Globus pallidus (tissue), 1 donor: Measurements from ENCODE around the gene MYOZ3.

Source experiments
- DNase-seq: peaks from one replicate; pipeline ENCODE4 v3.0.0-alpha.2; 2015; ENCODE audit warnings: low spot score

The MYOZ3 gene

GRCh38 chr5:150661086-150661485 is at the start of gene MYOZ3:
Gene MYOZ3 (plus strand): TSS chr5:150661251. CDS start chr5:150662942, 1,691 bp downstream.
- DNase-seq = no peak

- DNase-seq = no peak
Measured at GRCh38 chr5:150612405-150612804, 48.6 kb upstream of the MYOZ3 start.

- no peak for DNase-seq
Measured at GRCh38 chr5:150612905-150613670, 48.0 kb upstream of the MYOZ3 start.

- no peak for DNase-seq
Measured at GRCh38 chr5:150613991-150614660, 46.9 kb upstream of the MYOZ3 start.

GRCh38 chr5:150614661-150615060 is 46.4 kb upstream of the MYOZ3 start:
- DNase-seq = no peak

GRCh38 chr5:150615141-150615699 is 45.8 kb upstream of the MYOZ3 start:
- no peak for DNase-seq

GRCh38 chr5:150616024-150616470 is 45.0 kb upstream of the MYOZ3 start:
- no peak for DNase-seq

GRCh38 chr5:150616506-150616905 is 44.5 kb upstream of the MYOZ3 start:
- DNase-seq = no peak

- DNase-seq = no peak
Measured at GRCh38 chr5:150618163-150618562, 42.9 kb upstream of the MYOZ3 start.

- no peak for DNase-seq
Measured at GRCh38 chr5:150618588-150619281, 42.3 kb upstream of the MYOZ3 start.

GRCh38 chr5:150619359-150620230 is 41.5 kb upstream of the MYOZ3 start:
- DNase-seq = no peak

GRCh38 chr5:150621301-150621700 is 39.8 kb upstream of the MYOZ3 start:
- no peak for DNase-seq

- no peak for DNase-seq
Measured at GRCh38 chr5:150622157-150622556, 38.9 kb upstream of the MYOZ3 start.

- DNase-seq = no peak
Measured at GRCh38 chr5:150623152-150623877, 37.7 kb upstream of the MYOZ3 start.

GRCh38 chr5:150623878-150624216 is 37.2 kb upstream of the MYOZ3 start:
- no peak for DNase-seq

- DNase-seq = no peak
Measured at GRCh38 chr5:150624334-150625163, 36.5 kb upstream of the MYOZ3 start.

- no peak for DNase-seq
Measured at GRCh38 chr5:150625164-150625535, 35.9 kb upstream of the MYOZ3 start.

- no peak for DNase-seq
Measured at GRCh38 chr5:150625831-150626746, 35.0 kb upstream of the MYOZ3 start.

- DNase-seq = no peak
Measured at GRCh38 chr5:150626853-150627276, 34.2 kb upstream of the MYOZ3 start.
